Left ventricle myocardium inferior (tissue), 1 donor: Measurements from ENCODE around the gene GOLGA6L2. TPM values are rescaled to one million over a fixed set of nuclear protein-coding genes. Genes with fewer than 3 reads are reported as not detected.
"Not testable (repeated sequence)": the region's sequence is repeated elsewhere in the genome, so short reads cannot be mapped to it uniquely, and the experiment has no call there.

ENCODE experiments used
- DNase-seq: peaks from one replicate; pipeline ENCODE4 v3.0.0-alpha.2; 2020
- H3K27ac ChIP-seq: fragments of 200-600 bp; replicated peaks from 2 replicates; pipeline ENCODE4 v1.8.0; 2021
- H3K27me3 ChIP-seq: fragments of 200-600 bp; 2 replicates; pipeline ENCODE4 v1.8.0; 2021; ENCODE audit warnings: low read depth
- H3K36me3 ChIP-seq: fragments of 200-600 bp; 2 replicates; pipeline ENCODE4 v1.8.0; 2021
- H3K4me1 ChIP-seq: fragments of 200-600 bp; 2 replicates; pipeline ENCODE4 v1.8.0; 2021
- H3K4me3 ChIP-seq: fragments of 200-600 bp; 2 replicates; pipeline ENCODE4 v1.8.0; 2021; ENCODE audit warnings: mild to moderate bottlenecking, moderate library complexity
- H3K9me3 ChIP-seq: fragments of 200-600 bp; replicated peaks from 2 replicates; pipeline ENCODE4 v1.8.0; 2021
- intact Hi-C: fragments of 100-400 bp; cut with micrococcal nuclease; formaldehyde crosslinking; loops from one replicate; pipeline ENCODE4 v1.11.0; 2022
- total RNA-seq: library from RNA; stranded (reverse); fragmentation: NEBNext Ultra II Directional; extraction: Animal tissue kit (Norgen Biotek cat#: 25700); gene quantifications from one replicate; pipeline ENCODE4 v1.2.1, GENCODE V29; 2021
- TF ChIP-seq, protein P1 (sequence below): fragments of 200-600 bp; IDR thresholded peaks from 2 replicates; pipeline ENCODE4 v1.8.0; 2021; ENCODE audit warnings: antibody characterized with exemption, mild to moderate bottlenecking, borderline replicate concordance
- donor health status: DM: no; HTN: yes; CAD: no; lungs with severe emphysema.

GOLGA6L2 gene
- total RNA-seq, 1 donor from 2014 or later: not detected

DNA sequence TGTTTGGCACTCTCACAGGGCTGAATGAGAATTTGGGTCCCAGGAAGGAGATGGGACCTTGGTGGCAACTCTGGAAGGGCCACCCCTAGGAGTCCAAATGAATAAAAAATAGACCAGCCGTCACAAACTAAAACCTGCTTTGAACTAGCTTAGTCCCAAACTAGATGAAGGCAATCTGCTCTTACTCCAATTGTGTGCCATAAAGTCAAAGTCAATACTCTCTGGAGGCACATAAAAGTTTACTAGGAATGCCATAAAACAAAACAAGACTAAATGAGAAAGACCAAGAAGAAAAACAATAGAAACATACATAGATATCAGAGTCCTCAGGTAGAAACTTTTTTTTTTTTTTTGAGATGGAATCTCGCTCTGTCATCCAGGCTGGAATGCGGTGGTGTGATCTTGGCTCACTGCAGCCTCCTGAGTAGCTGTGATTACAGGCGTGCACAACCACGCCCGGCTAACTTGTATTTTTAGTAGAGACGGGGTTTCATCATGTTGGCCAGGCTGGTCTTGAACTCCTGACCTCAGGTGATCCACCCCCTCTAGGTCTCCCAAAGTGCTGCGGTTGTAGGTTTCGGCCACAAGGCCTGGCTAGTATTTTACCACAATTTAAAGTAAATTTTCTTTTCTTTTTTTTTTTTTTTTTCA, 8.1 kb downstream of the GOLGA6L2 start:
- no peak for DNase-seq
- H3K27me3 ChIP-seq: peaks cover 7% of the 10 kb centered on the region
- H3K4me3 ChIP-seq: no peak overlapping the region
- no peaks in the 10 kb centered on the region for H3K36me3 ChIP-seq
- H3K4me1 ChIP-seq: no peaks in the 10 kb centered on the region
- no peaks in the 10 kb centered on the region for H3K9me3 ChIP-seq
- TF ChIP-seq, protein P1, sequence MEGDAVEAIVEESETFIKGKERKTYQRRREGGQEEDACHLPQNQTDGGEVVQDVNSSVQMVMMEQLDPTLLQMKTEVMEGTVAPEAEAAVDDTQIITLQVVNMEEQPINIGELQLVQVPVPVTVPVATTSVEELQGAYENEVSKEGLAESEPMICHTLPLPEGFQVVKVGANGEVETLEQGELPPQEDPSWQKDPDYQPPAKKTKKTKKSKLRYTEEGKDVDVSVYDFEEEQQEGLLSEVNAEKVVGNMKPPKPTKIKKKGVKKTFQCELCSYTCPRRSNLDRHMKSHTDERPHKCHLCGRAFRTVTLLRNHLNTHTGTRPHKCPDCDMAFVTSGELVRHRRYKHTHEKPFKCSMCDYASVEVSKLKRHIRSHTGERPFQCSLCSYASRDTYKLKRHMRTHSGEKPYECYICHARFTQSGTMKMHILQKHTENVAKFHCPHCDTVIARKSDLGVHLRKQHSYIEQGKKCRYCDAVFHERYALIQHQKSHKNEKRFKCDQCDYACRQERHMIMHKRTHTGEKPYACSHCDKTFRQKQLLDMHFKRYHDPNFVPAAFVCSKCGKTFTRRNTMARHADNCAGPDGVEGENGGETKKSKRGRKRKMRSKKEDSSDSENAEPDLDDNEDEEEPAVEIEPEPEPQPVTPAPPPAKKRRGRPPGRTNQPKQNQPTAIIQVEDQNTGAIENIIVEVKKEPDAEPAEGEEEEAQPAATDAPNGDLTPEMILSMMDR: no peak
- H3K27ac ChIP-seq: no peak overlapping the region
- intact Hi-C loops: no loop called here

DNA sequence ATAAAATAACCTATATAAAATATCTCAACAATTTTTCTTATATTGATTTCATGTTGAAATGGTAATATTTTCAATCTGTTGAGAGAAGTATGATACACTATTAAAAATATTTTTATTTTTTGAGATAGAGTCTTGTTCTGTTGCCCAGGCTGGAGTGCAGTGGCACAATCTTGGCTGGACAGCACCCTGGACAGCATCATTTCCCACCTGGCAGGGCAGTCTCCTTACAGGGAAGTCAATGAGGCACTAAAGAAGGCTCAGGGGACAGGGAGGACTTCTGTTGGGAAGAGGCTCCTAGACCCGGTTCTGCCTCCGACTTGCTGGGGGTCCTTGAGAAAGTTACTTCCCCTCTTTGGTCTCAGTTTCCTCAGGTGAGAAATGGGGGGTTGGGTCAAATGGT, 9.4 kb downstream of the GOLGA6L2 start:
- H3K27ac ChIP-seq: no peak overlapping the region
- H3K36me3 ChIP-seq: no peaks in the 10 kb centered on the region
- no peaks in the 10 kb centered on the region for H3K4me1 ChIP-seq
- intact Hi-C loops: no loop called here
- no peaks in the 10 kb centered on the region for H3K27me3 ChIP-seq
- no peak overlapping the region for H3K4me3 ChIP-seq
- H3K9me3 ChIP-seq: no peaks in the 10 kb centered on the region
- TF ChIP-seq, protein P1: no peak
- no peak for DNase-seq

DNA sequence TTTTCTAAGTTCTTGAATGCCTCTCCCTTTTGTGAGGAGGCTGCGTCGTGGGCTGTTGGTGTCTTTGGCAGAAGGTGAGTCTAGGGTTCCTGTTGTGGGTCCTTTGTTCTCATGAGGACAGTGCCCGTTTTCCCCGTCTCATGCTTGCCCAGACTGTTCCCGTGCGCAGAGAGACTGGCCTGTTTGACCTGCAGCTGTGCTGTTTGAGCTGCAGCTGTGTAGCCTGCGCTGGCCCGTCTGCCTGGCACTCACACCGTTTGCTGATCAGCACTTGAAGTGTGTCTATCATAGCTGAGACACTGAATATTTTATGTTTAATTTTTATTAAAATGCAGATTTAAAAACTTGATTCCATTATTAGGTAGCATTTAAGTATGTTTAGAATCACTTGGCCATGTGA, 9.9 kb downstream of the GOLGA6L2 start:
- intact Hi-C loops: no loop called here
- Histone ChIP-seq H3K4me1 (no peaks in the 10 kb centered on the region), H3K27me3 (no peaks in the 10 kb centered on the region), H3K4me3 (no peak overlapping the region), H3K9me3 (no peaks in the 10 kb centered on the region), H3K36me3 (no peaks in the 10 kb centered on the region), H3K27ac (no peak overlapping the region)
- DNase-seq: no peak
- TF ChIP-seq, protein P1: no peak

DNA sequence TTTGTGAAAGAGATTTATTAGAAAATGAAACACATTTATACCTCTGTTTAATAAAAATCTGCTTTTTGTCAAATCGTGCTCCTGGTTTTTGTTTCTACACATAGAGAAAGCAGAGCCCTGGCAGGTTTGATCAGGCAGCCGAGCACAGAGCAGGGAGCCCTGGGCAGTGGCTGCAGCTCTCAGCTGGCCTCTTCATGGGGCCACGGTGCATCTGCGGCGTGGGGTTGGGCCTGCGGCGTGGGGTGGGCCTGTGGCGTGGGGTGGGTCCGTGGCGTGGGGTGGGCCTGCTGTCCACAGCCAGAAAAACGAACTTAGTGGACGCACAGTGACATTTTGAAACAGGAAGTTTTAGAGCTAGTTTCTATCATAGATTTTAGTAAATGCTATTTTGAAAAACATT, 10.6 kb downstream of the GOLGA6L2 start:
- Histone ChIP-seq H3K4me1 (no peaks in the 10 kb centered on the region), H3K9me3 (no peaks in the 10 kb centered on the region), H3K36me3 (no peaks in the 10 kb centered on the region), H3K27me3 (no peaks in the 10 kb centered on the region), H3K27ac (no peak overlapping the region), H3K4me3 (no peak overlapping the region)
- TF ChIP-seq, protein P1: no peak
- DNase-seq: no peak
- intact Hi-C loops: no loop called here

DNA sequence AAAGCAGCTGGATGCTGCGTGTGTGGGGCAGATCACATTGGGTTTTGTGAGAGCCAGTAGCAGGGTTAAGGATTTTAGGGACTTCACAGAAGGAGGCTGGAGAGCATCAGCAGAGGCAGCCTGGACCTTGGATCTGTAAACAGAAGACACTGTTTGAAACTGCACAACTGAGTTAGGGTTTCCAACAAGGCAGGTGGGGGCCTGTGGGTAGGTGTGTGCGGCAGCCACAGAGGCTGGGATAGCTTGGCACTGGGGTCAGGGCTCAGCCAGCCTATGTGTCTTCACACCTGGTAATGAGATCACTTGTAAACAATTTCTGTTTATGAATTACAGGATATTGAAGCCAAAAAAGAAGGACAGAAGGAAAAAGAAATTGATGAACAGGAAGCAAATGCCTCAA, 12.3 kb downstream of the GOLGA6L2 start:
- H3K4me3 ChIP-seq, H3K27me3 ChIP-seq, H3K9me3 ChIP-seq, H3K4me1 ChIP-seq, H3K27ac ChIP-seq, DNase-seq, intact Hi-C loops, H3K36me3 ChIP-seq: not testable (repeated sequence)

DNA sequence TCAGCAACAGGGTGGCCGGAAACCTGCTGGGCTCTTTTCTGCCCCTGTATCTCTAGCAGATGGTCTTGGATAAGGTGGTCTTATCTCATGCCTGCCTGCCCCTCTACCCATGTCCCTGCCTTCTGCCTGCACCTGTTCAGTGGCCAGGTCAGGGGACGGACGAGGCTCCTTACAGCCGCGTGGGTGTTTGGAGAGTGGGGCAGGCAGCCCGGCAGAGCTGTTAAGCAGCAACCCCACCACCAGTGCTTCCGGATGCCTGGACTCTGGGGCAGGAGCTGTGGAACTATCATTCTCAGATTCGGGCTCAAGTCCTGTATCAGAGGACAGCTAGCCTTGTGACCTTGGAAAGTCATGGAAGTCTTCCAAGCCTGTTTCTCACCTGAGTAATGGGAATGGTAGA, 21.7 kb downstream of the GOLGA6L2 start:
- DNase-seq, intact Hi-C loops, H3K4me3 ChIP-seq, H3K36me3 ChIP-seq, H3K27me3 ChIP-seq, H3K9me3 ChIP-seq, H3K27ac ChIP-seq: not testable (repeated sequence)
- peaks cover 16% of the 10 kb centered on the region for H3K4me1 ChIP-seq
